Chondrocyte (in vitro differentiated cells): ENCODE measurements around the gene IKZF3. TPM values are rescaled to one million over a fixed set of nuclear protein-coding genes. Genes with fewer than 3 reads are reported as not detected.
"Not testable (repeated sequence)": the region's sequence is repeated elsewhere in the genome, so short reads cannot be mapped to it uniquely, and the experiment has no call there.

Experiments used
- DNase-seq: peaks from one replicate; pipeline ENCODE4 v3.0.0; 2021; ENCODE audit warnings: mixed read lengths, low spot score
- H3K27ac Mint-ChIP-seq: one replicate; pipeline ENCODE4 v1.8.0; 2021; ENCODE audit warnings: mild to moderate bottlenecking, moderate library complexity, mixed read lengths; ENCODE audit not compliant: unreplicated experiment
- H3K27me3 Mint-ChIP-seq: 2 replicates; pipeline ENCODE4 v1.8.0; 2021; ENCODE audit warnings: low read depth, mixed read lengths
- H3K36me3 Mint-ChIP-seq: 2 replicates; pipeline ENCODE4 v1.8.0; 2021; ENCODE audit warnings: low read depth, mixed read lengths
- H3K4me1 Mint-ChIP-seq: 2 replicates; pipeline ENCODE4 v1.8.0; 2021; ENCODE audit warnings: low read depth, mild to moderate bottlenecking, mixed read lengths
- H3K4me3 Mint-ChIP-seq: one replicate; pipeline ENCODE4 v1.8.0; 2021; ENCODE audit warnings: mild to moderate bottlenecking, moderate library complexity, mixed read lengths; ENCODE audit not compliant: unreplicated experiment
- H3K9me3 Mint-ChIP-seq: 2 replicates; pipeline ENCODE4 v1.8.0; 2021; ENCODE audit warnings: low read depth, mixed read lengths
- total RNA-seq: library from RNA; stranded (reverse); gene quantifications from 3 replicates; pipeline ENCODE4 v1.2.1, GENCODE V29; 2021
- TF ChIP-seq, protein P1 (sequence below): fragments of 200-600 bp; sonication (generic); IDR thresholded peaks from 2 replicates; pipeline ENCODE4 v1.5.0; 2021; ENCODE audit warnings: antibody characterized with exemption, mild to moderate bottlenecking, moderate library complexity

Gene IKZF3
- total RNA-seq, 1 donor from 2014 or later = not detected

DNA sequence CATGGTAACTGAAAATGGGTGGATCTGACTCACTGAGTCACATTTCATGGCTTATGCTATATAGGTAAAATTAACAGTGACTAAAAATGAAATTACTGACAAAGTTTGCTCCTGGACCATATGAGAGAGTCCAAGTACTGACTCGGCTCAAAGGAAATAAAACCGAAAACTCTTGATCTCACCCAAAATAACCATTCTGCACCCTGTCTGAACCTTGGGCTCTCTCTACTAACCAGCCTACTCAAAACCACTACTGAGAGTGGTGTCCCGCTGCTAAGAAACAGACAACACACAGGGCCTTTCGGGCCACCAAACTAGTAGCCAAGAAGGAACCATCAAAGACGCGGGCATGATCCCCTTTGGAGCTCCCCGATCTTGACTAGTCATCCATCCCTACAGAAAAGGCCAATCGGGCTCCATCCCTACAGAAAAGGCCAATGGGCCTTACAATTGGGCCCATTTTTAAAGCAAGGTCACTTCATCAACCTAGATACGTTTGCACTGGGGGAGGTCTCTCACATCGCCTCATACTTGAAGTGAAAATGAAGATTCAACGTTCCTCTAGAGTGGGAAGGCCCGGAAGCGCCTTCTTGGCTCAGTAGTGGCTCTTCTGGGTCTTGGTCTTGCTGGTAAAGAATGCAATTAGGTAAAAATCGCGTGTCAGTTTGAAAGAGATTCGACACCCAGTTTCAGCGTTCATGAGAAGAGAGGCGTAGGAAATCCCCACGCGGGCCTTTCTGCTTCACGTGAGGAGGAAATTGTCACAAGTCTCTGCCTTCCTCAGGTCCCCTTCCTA lies 3.2 kb upstream of the IKZF3 start:
- TF ChIP-seq, protein P1, sequence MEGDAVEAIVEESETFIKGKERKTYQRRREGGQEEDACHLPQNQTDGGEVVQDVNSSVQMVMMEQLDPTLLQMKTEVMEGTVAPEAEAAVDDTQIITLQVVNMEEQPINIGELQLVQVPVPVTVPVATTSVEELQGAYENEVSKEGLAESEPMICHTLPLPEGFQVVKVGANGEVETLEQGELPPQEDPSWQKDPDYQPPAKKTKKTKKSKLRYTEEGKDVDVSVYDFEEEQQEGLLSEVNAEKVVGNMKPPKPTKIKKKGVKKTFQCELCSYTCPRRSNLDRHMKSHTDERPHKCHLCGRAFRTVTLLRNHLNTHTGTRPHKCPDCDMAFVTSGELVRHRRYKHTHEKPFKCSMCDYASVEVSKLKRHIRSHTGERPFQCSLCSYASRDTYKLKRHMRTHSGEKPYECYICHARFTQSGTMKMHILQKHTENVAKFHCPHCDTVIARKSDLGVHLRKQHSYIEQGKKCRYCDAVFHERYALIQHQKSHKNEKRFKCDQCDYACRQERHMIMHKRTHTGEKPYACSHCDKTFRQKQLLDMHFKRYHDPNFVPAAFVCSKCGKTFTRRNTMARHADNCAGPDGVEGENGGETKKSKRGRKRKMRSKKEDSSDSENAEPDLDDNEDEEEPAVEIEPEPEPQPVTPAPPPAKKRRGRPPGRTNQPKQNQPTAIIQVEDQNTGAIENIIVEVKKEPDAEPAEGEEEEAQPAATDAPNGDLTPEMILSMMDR = no peak
- no peak overlapping the region for H3K27ac Mint-ChIP-seq
- H3K4me1 Mint-ChIP-seq = peaks cover 6% of the 10 kb centered on the region
- no peak for DNase-seq
- no peak overlapping the region for H3K4me3 Mint-ChIP-seq
- H3K27me3 Mint-ChIP-seq = peaks cover 43% of the 10 kb centered on the region
- no peaks in the 10 kb centered on the region for H3K9me3 Mint-ChIP-seq
- peaks cover 4% of the 10 kb centered on the region for H3K36me3 Mint-ChIP-seq

GRCh38 chr17:39866013-39866730 lies 2.1 kb upstream of the IKZF3 start:
- peaks cover 6% of the 10 kb centered on the region for H3K4me1 Mint-ChIP-seq
- DNase-seq = no peak
- H3K27ac Mint-ChIP-seq = no peak overlapping the region
- no peaks in the 10 kb centered on the region for H3K9me3 Mint-ChIP-seq
- peaks cover 44% of the 10 kb centered on the region for H3K27me3 Mint-ChIP-seq
- peaks cover 4% of the 10 kb centered on the region for H3K36me3 Mint-ChIP-seq
- TF ChIP-seq, protein P1 = no peak
- H3K4me3 Mint-ChIP-seq = no peak overlapping the region

DNA sequence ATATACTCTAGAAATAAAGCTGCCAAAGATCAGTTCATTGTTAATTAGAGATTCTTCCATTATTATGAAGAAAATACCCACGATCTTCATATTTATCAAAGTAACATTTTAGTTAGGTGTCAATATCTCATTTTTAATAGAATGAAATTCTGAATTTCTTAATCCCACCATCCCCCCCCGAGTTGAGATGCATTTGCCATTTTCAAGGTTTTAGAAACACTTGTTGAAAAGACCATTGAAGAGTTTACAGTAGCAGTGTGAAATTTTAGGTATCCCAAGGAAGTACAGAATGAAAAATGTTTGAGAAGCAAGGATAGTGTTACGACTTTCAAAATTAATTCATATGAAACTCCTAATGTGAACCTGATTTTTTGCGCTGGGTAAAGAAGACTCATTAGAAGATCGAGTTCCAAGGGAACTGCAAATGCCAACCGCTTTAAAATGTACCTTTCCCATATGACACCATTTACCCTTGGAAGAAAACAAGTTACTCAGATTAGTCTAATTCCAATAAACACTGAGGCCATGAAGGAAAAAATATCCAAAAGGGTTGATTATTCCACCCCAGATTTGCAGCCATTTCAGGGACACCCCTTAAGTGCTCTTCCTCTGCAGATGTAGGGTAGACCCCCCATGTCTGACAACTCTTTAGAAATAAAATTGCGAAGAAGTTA lies 731 bp downstream of the IKZF3 start:
- H3K9me3 Mint-ChIP-seq = no peaks in the 10 kb centered on the region
- TF ChIP-seq, protein P1 = no peak
- H3K36me3 Mint-ChIP-seq = peaks cover 4% of the 10 kb centered on the region
- no peak overlapping the region for H3K27ac Mint-ChIP-seq
- H3K4me1 Mint-ChIP-seq = peaks cover 6% of the 10 kb centered on the region
- no peak overlapping the region for H3K4me3 Mint-ChIP-seq
- no peak for DNase-seq
- H3K27me3 Mint-ChIP-seq = peaks cover 52% of the 10 kb centered on the region

- H3K4me1 Mint-ChIP-seq = peaks cover 6% of the 10 kb centered on the region
- TF ChIP-seq, protein P1 = no peak
- peaks cover 48% of the 10 kb centered on the region for H3K27me3 Mint-ChIP-seq
- H3K36me3 Mint-ChIP-seq = peaks cover 4% of the 10 kb centered on the region
- H3K9me3 Mint-ChIP-seq = no peaks in the 10 kb centered on the region
- H3K4me3 Mint-ChIP-seq = no peak overlapping the region
- no peak overlapping the region for H3K27ac Mint-ChIP-seq
- DNase-seq = no peak
Measured at GRCh38 chr17:39861235-39861634, 2.9 kb downstream of the IKZF3 start.

- not testable (repeated sequence) for H3K36me3 Mint-ChIP-seq, H3K4me1 Mint-ChIP-seq, H3K4me3 Mint-ChIP-seq, H3K27ac Mint-ChIP-seq, DNase-seq, H3K9me3 Mint-ChIP-seq
- H3K27me3 Mint-ChIP-seq = peaks cover 45% of the 10 kb centered on the region
Measured at GRCh38 chr17:39855911-39856649, 8.0 kb downstream of the IKZF3 start.
